Stimulated activated CD4-positive, alpha-beta T cell treated with anti-CD3 and anti-CD28 coated beads, Interleukin-15, amount 100 ng/mL, for 24 hours (primary cell): ENCODE data around the gene ZNF776.
"Not testable (repeated sequence)": the region's sequence is repeated elsewhere in the genome, so short reads cannot be mapped to it uniquely, and the experiment has no call there.

ENCODE experiments used
- DNase-seq: peaks from one replicate; pipeline ENCODE4 v3.0.0-alpha.2; 2020

ZNF776 gene

GRCh38 chr19:57746580-57747471 lies at the start of gene ZNF776:
ZNF776 (plus strand) TSS chr19:57746815; CDS start chr19:57747059, 244 bp downstream.
- peak; percentile 85 for DNase-seq

GRCh38 chr19:57701625-57702024 lies 45.0 kb upstream of the ZNF776 start:
- DNase-seq, result no peak

- DNase-seq, result no peak
Observed at GRCh38 chr19:57706346-57706745, 40.3 kb upstream of the ZNF776 start.

- DNase-seq, result peak; percentile 29
Observed at GRCh38 chr19:57708641-57709361, 37.8 kb upstream of the ZNF776 start, which contains the start of gene ZNF154. ZNF154 (minus strand) TSS chr19:57709204; CDS start chr19:57708971, 233 bp downstream.

GRCh38 chr19:57709616-57710015 lies 37.0 kb upstream of the ZNF776 start:
- DNase-seq, result no peak

GRCh38 chr19:57712222-57712621 lies 34.4 kb upstream of the ZNF776 start:
- DNase-seq, result no peak

- DNase-seq, result no peak
Observed at GRCh38 chr19:57719424-57719823, 27.2 kb upstream of the ZNF776 start.

- DNase-seq, result no peak
Observed at GRCh38 chr19:57719901-57720519, 26.6 kb upstream of the ZNF776 start.

GRCh38 chr19:57720878-57721277 lies 25.7 kb upstream of the ZNF776 start:
- no peak for DNase-seq

GRCh38 chr19:57738320-57738719 lies 8.3 kb upstream of the ZNF776 start:
- peak; percentile 52 for DNase-seq

- DNase-seq, result not testable (repeated sequence)
Observed at GRCh38 chr19:57738770-57739169, 7.8 kb upstream of the ZNF776 start.

- DNase-seq, result no peak
Observed at GRCh38 chr19:57747472-57747807, 825 bp downstream of the ZNF776 start.

- no peak for DNase-seq
Observed at GRCh38 chr19:57748029-57748428, 1.4 kb downstream of the ZNF776 start.

- DNase-seq, result no peak
Observed at GRCh38 chr19:57754091-57754673, 7.6 kb downstream of the ZNF776 start.

GRCh38 chr19:57755031-57755430 lies 8.4 kb downstream of the ZNF776 start:
- no peak for DNase-seq

- no peak for DNase-seq
Observed at GRCh38 chr19:57757941-57758340, 11.3 kb downstream of the ZNF776 start.

GRCh38 chr19:57759096-57759495 lies 12.5 kb downstream of the ZNF776 start:
- no peak for DNase-seq

GRCh38 chr19:57769345-57770131 lies 22.9 kb downstream of the ZNF776 start, which contains the start of gene ZNF586:
ZNF586 (plus strand) TSS chr19:57769676; CDS start chr19:57769843, 167 bp downstream.
- peak; percentile 90 for DNase-seq

GRCh38 chr19:57771417-57771816 lies 24.8 kb downstream of the ZNF776 start:
- no peak for DNase-seq

- DNase-seq, result no peak
Observed at GRCh38 chr19:57773488-57773887, 26.9 kb downstream of the ZNF776 start.

- no peak for DNase-seq
Observed at GRCh38 chr19:57776764-57777296, 30.2 kb downstream of the ZNF776 start.

GRCh38 chr19:57778336-57778735 lies 31.7 kb downstream of the ZNF776 start:
- no peak for DNase-seq
